Osteocyte (in vitro differentiated cells): ENCODE results near the gene SDK2. TPM values are rescaled to one million over a fixed set of nuclear protein-coding genes. Genes with fewer than 3 reads are reported as not detected.
"Not testable (repeated sequence)": the region's sequence is repeated elsewhere in the genome, so short reads cannot be mapped to it uniquely, and the experiment has no call there.

Source experiments
- DNase-seq: peaks from one replicate; pipeline ENCODE4 v3.0.0; 2021; ENCODE audit warnings: mixed read lengths; ENCODE audit not compliant: unreplicated experiment; ENCODE audit errors: extremely low spot score
- H3K27ac Mint-ChIP-seq: one replicate; pipeline ENCODE4 v1.8.0; 2021; ENCODE audit warnings: mild to moderate bottlenecking, mixed read lengths; ENCODE audit not compliant: unreplicated experiment
- H3K27me3 Mint-ChIP-seq: one replicate; pipeline ENCODE4 v1.8.0; 2021; ENCODE audit warnings: mixed read lengths; ENCODE audit not compliant: unreplicated experiment
- H3K36me3 Mint-ChIP-seq: one replicate; pipeline ENCODE4 v1.8.0; 2021; ENCODE audit warnings: mixed read lengths; ENCODE audit not compliant: unreplicated experiment
- H3K4me1 Mint-ChIP-seq: one replicate; pipeline ENCODE4 v1.8.0; 2021; ENCODE audit warnings: mixed read lengths; ENCODE audit not compliant: unreplicated experiment
- H3K4me3 Mint-ChIP-seq: one replicate; pipeline ENCODE4 v1.8.0; 2021; ENCODE audit warnings: mild to moderate bottlenecking, moderate library complexity, mixed read lengths; ENCODE audit not compliant: unreplicated experiment
- H3K9me3 Mint-ChIP-seq: one replicate; pipeline ENCODE4 v1.8.0; 2021; ENCODE audit warnings: mixed read lengths; ENCODE audit not compliant: unreplicated experiment
- CTCF ChIP-seq: fragments of 200-600 bp; sonication (generic); IDR thresholded peaks from 2 replicates; pipeline ENCODE4 v1.5.0; 2021; ENCODE audit warnings: antibody characterized with exemption, mild to moderate bottlenecking, moderate library complexity
- total RNA-seq: library from RNA; stranded (reverse); gene quantifications from 2 replicates; pipeline ENCODE4 v1.2.1, GENCODE V29; 2021

SDK2 gene
- total RNA-seq, 1 donor from 2014 or later: 16.5 TPM

- no peak for TF ChIP-seq CTCF
- no peak overlapping the region for H3K27ac Mint-ChIP-seq
- H3K9me3 Mint-ChIP-seq: peaks cover 11% of the 10 kb centered on the region
- H3K4me1 Mint-ChIP-seq: peaks cover 12% of the 10 kb centered on the region
- H3K4me3 Mint-ChIP-seq: no peak overlapping the region
- no peak for DNase-seq
- H3K36me3 Mint-ChIP-seq: peaks cover 6% of the 10 kb centered on the region
- no peaks in the 10 kb centered on the region for H3K27me3 Mint-ChIP-seq
Observed at GRCh38 chr17:73480740-73481139, 163.5 kb downstream of the SDK2 start.

- no peak for TF ChIP-seq CTCF
- no peaks in the 10 kb centered on the region for H3K9me3 Mint-ChIP-seq
Observed at GRCh38 chr17:73478768-73479424, 165.3 kb downstream of the SDK2 start.

GRCh38 chr17:73478334-73478733 lies 165.9 kb downstream of the SDK2 start:
- H3K9me3 Mint-ChIP-seq: no peaks in the 10 kb centered on the region
- no peaks in the 10 kb centered on the region for H3K27me3 Mint-ChIP-seq
- TF ChIP-seq CTCF: no peak
- DNase-seq: no peak
- H3K4me1 Mint-ChIP-seq: peaks cover 24% of the 10 kb centered on the region
- H3K27ac Mint-ChIP-seq: no peak overlapping the region
- H3K4me3 Mint-ChIP-seq: no peak overlapping the region
- no peaks in the 10 kb centered on the region for H3K36me3 Mint-ChIP-seq

More at GRCh38 chr17:73478768-73479424, 165.3 kb downstream of the SDK2 start:
- Mint-ChIP-seq H3K27me3 (no peaks in the 10 kb centered on the region), H3K36me3 (no peaks in the 10 kb centered on the region), H3K4me1 (peaks cover 21% of the 10 kb centered on the region), H3K27ac (no peak overlapping the region), H3K4me3 (no peak overlapping the region)
- DNase-seq: no peak

- Mint-ChIP-seq H3K4me1 (peaks cover 24% of the 10 kb centered on the region), H3K36me3 (no peaks in the 10 kb centered on the region), H3K27ac (no peak overlapping the region), H3K9me3 (no peaks in the 10 kb centered on the region), H3K27me3 (no peaks in the 10 kb centered on the region), H3K4me3 (no peak overlapping the region)
- DNase-seq: no peak
- TF ChIP-seq CTCF: no peak
Observed at GRCh38 chr17:73476890-73477350, 167.3 kb downstream of the SDK2 start.

GRCh38 chr17:73474370-73474988 lies 169.8 kb downstream of the SDK2 start:
- TF ChIP-seq CTCF: no peak
- Mint-ChIP-seq H3K4me1 (peaks cover 12% of the 10 kb centered on the region), H3K27ac (no peak overlapping the region), H3K9me3 (no peaks in the 10 kb centered on the region), H3K27me3 (no peaks in the 10 kb centered on the region), H3K36me3 (no peaks in the 10 kb centered on the region), H3K4me3 (no peak overlapping the region)
- no peak for DNase-seq

GRCh38 chr17:73472715-73473114 lies 171.5 kb downstream of the SDK2 start:
- not testable (repeated sequence) for H3K36me3 Mint-ChIP-seq, H3K4me3 Mint-ChIP-seq, DNase-seq, H3K9me3 Mint-ChIP-seq, H3K27ac Mint-ChIP-seq, H3K27me3 Mint-ChIP-seq
- H3K4me1 Mint-ChIP-seq: peaks cover 12% of the 10 kb centered on the region
